Large intestine (tissue), 3 donors: ENCODE measurements around the gene SLC13A5. TPM values are rescaled to one million over a fixed set of nuclear protein-coding genes. Genes with fewer than 3 reads are reported as not detected.

Experiments used
- DNase-seq, 2 donors: peaks; one replicate each; pipeline versions ENCODE4 v3.0.0 to v3.0.0-alpha.2; 2013
- H3K27ac ChIP-seq: one replicate; pipeline ENCODE4 v1.5.1; 2013; ENCODE audit warnings: low read length
- H3K27me3 ChIP-seq: 2 replicates; pipeline ENCODE4 v1.6.1; 2013; ENCODE audit warnings: low read length; ENCODE audit not compliant: control insufficient read depth, insufficient read depth
- H3K36me3 ChIP-seq: 2 replicates; pipeline ENCODE4 v1.6.1; 2013; ENCODE audit warnings: low read length; ENCODE audit not compliant: control insufficient read depth, insufficient read depth
- H3K4me1 ChIP-seq: one replicate; pipeline ENCODE4 v1.6.1; 2013; ENCODE audit warnings: low read length; ENCODE audit not compliant: control insufficient read depth, insufficient read depth
- H3K4me3 ChIP-seq: one replicate; pipeline ENCODE4 v1.5.1; 2013; ENCODE audit warnings: low read length
- H3K9me3 ChIP-seq: one replicate; pipeline ENCODE4 v1.6.1; 2013; ENCODE audit warnings: mild to moderate bottlenecking, low read depth, low read length, moderate library complexity; ENCODE audit not compliant: control insufficient read depth
- WGBS: methylation state at CpG from one replicate; pipeline ENCODE4 v1.1.5; 2013; ENCODE audit warnings: low lambda C conversion rate; ENCODE audit not compliant: insufficient coverage; 5-methylcytosine and 5-hydroxymethylcytosine counted together
- polyA plus RNA-seq: library from polyadenylated mRNA; unstranded; fragments of 120-200 nt; gene quantifications from one replicate; pipeline ENCODE4 v1.2.1, GENCODE V29; 2013

Gene SLC13A5
- polyA plus RNA-seq, 1 donor: 1.9 TPM

DNA sequence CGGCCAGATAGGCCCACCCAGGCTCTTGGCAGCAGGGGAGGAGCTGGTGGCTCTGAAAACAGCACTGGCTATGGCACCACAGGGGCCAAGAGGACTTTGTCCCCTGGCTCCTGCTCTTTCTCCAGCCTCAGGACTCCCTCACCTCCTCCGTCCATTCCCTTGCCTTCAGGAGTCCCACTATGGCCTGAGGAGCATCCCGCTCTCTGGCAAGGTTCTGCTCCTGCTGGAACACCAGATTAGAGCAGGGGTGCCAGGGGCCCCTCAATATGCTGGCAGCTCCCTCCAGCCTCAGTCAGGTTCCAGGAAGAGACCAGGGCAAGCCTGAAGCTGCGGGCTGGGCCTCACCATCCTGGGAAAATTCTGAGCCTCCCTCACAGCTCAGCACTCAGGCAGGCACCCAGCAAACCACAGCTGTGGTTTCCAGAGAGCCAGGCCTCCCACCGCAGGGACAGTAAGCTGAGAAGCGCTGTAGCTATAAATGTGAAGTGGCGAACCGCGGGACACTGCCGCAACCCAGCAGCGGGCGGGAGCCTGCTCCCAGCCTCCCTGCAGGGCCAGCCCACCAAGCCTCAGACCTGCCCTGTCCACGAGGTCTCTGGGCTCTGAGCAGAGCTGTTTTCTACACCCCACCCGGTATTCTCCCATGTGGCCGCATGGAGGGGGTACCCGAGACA is 35.9 kb downstream of the SLC13A5 start:
- H3K4me1 ChIP-seq: peaks cover 10% of the 10 kb centered on the region
- peaks cover 8% of the 10 kb centered on the region for H3K27me3 ChIP-seq
- no peak overlapping the region for H3K4me3 ChIP-seq
- no peaks in the 10 kb centered on the region for H3K36me3 ChIP-seq
- no peak for DNase-seq
- H3K27ac ChIP-seq: no peak overlapping the region
- WGBS: no CpG with 5 or more reads among the region's 16 CpGs
- H3K9me3 ChIP-seq: no peaks in the 10 kb centered on the region

DNA sequence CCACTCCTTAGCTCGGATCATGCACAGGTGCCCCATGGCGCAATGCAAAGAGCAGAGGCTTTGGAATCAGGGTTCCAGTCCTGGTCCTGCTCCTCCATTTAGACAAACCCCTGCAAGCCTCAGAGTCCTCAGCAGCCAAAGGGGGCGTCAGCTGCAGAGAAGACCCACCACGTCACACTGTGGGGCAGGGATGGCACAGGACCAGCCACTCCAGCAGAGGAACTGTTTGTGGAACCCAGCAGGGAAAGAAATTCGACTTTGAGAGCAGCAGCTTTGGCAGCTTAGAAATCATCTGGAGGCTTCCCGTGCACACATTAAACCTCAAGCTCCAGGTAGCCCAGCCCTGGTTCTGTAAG is 36.4 kb downstream of the SLC13A5 start:
- no peak overlapping the region for H3K4me3 ChIP-seq
- peaks cover 8% of the 10 kb centered on the region for H3K27me3 ChIP-seq
- no CpG with 5 or more reads among the region's 6 CpGs for WGBS
- H3K9me3 ChIP-seq: no peaks in the 10 kb centered on the region
- H3K27ac ChIP-seq: no peak overlapping the region
- no peak for DNase-seq
- H3K36me3 ChIP-seq: no peaks in the 10 kb centered on the region
- peaks cover 10% of the 10 kb centered on the region for H3K4me1 ChIP-seq

DNA sequence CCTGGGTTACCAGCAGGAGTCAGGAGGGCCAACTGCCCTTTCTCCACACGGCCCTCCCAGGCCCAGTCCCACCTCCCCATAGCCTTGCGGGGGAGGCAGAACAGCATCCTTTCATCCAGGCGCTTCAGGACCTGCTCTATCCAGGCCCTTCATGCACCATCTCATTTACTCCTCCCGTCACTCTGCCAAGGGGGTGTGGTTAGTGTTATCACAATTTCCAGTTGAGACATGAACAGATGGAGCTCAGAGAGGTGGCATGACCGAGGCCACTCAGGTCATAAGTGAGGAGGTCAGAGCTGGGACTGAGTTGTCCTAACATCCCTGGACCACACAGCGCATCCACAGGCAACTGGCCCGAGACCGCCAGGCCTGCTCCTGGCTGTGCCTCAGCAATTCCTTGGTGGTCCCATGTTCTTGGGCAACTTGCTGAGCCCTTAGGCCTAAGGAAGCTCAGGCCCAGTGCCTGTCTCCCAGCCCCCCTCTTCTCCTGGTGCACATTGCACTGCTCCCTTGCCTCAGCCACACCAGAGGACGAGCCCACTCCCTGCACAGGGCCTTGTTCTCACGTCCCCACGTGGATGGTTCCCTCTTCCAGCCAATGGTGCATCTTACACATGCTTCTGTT is 37.9 kb downstream of the SLC13A5 start:
- H3K36me3 ChIP-seq: no peaks in the 10 kb centered on the region
- H3K27ac ChIP-seq: no peak overlapping the region
- peaks cover 8% of the 10 kb centered on the region for H3K27me3 ChIP-seq
- no peak overlapping the region for H3K4me3 ChIP-seq
- H3K4me1 ChIP-seq: peaks cover 3% of the 10 kb centered on the region
- DNase-seq: no peak
- H3K9me3 ChIP-seq: no peaks in the 10 kb centered on the region
- WGBS: no CpG with 5 or more reads among the region's 11 CpGs

- Histone ChIP-seq H3K4me3 (no peak overlapping the region), H3K36me3 (no peaks in the 10 kb centered on the region), H3K4me1 (peaks cover 3% of the 10 kb centered on the region), H3K27me3 (peaks cover 8% of the 10 kb centered on the region), H3K27ac (no peak overlapping the region), H3K9me3 (no peaks in the 10 kb centered on the region)
- no CpG with 5 or more reads among the region's 13 CpGs for WGBS
- no peak for DNase-seq
These were observed 38.6 kb downstream of the SLC13A5 start for GRCh38 chr17:6674586-6674985.

DNA sequence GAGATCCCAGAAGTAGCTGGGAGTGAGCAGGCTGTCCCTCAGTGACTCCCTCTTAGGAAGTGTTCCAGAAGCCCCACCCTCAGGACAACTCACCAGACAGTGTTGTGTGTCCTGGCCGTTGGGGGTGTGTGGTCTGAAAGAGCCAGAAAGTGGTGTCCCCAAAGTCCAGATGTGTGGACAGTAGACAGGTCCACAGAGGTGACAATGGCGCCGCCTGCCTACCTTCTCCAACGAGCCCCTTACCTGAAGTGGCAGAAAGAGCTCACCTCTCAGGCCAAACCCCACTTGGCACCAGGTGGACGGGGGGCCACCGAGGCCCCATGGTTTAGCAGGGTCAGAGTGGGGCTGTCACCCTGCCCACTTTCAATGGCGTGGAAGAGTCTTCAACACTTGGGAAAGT is 41.7 kb downstream of the SLC13A5 start:
- DNase-seq: no peak
- WGBS: no CpG with 5 or more reads among the region's 7 CpGs
- no peaks in the 10 kb centered on the region for H3K27me3 ChIP-seq
- H3K27ac ChIP-seq: no peak overlapping the region
- H3K4me1 ChIP-seq: no peaks in the 10 kb centered on the region
- no peak overlapping the region for H3K4me3 ChIP-seq
- H3K36me3 ChIP-seq: no peaks in the 10 kb centered on the region
- H3K9me3 ChIP-seq: no peaks in the 10 kb centered on the region

DNA sequence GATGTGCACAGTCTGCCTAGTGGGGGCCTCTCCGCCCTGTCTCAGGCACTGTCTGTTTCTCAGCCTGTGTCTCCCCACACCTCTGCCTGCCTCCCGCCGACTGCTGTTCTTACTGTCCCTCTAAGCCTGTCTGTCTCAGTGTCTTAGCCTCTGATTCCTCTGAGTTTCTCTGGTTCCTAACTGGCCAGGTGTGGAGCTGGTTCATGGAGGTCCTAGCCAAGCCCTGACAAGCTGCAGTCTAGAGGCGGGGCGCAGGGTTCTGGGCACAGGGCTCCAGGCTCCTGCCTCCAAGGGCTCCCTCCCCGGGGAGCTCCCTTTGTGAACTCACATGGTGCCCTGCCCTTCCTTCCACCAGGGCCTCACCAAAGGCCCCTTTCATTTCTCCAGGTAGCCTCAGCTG is 42.2 kb downstream of the SLC13A5 start:
- H3K4me3 ChIP-seq: no peak overlapping the region
- H3K4me1 ChIP-seq: no peaks in the 10 kb centered on the region
- no peak overlapping the region for H3K27ac ChIP-seq
- no peaks in the 10 kb centered on the region for H3K36me3 ChIP-seq
- H3K27me3 ChIP-seq: no peaks in the 10 kb centered on the region
- DNase-seq: no peak
- no CpG with 5 or more reads among the region's 6 CpGs for WGBS
- no peaks in the 10 kb centered on the region for H3K9me3 ChIP-seq

DNA sequence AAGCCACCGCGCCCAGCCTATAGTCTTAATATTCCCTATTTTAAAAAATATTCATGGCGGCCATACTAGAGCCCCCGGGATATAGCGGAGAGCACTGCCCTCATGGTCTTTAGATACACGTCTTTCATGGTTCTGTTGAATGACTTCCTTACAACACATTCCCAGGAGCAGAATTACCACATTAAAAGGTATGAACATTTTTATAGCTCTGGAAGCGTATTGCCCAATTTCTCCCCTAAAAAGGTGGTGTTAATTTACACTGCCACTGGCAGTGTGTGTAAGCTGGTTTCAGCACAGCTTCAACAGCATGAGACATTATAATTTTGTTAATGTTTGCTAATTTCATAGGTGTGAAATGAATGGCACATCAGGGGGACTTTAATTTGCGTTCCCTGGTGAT is 42.6 kb downstream of the SLC13A5 start:
- H3K4me3 ChIP-seq: no peak overlapping the region
- no peaks in the 10 kb centered on the region for H3K27me3 ChIP-seq
- no peak for DNase-seq
- 93% methylated on average over 3 of the region's 8 CpGs for WGBS
- H3K36me3 ChIP-seq: no peaks in the 10 kb centered on the region
- no peak overlapping the region for H3K27ac ChIP-seq
- no peaks in the 10 kb centered on the region for H3K9me3 ChIP-seq
- no peaks in the 10 kb centered on the region for H3K4me1 ChIP-seq

GRCh38 chr17:6669479-6670212 is 43.5 kb downstream of the SLC13A5 start:
- H3K9me3 ChIP-seq: no peaks in the 10 kb centered on the region
- H3K27ac ChIP-seq: no peak overlapping the region
- no peaks in the 10 kb centered on the region for H3K4me1 ChIP-seq
- no peak for DNase-seq
- no peaks in the 10 kb centered on the region for H3K36me3 ChIP-seq
- no peak overlapping the region for H3K4me3 ChIP-seq
- WGBS: no CpG with 5 or more reads among the region's 10 CpGs
- no peaks in the 10 kb centered on the region for H3K27me3 ChIP-seq

- Histone ChIP-seq H3K4me1 (no peaks in the 10 kb centered on the region), H3K9me3 (no peaks in the 10 kb centered on the region), H3K27me3 (no peaks in the 10 kb centered on the region), H3K36me3 (no peaks in the 10 kb centered on the region), H3K4me3 (no peak overlapping the region), H3K27ac (no peak overlapping the region)
- 94% methylated on average over 3 of the region's 14 CpGs for WGBS
- DNase-seq: no peak
These were observed 44.3 kb downstream of the SLC13A5 start for GRCh38 chr17:6668727-6669425.

DNA sequence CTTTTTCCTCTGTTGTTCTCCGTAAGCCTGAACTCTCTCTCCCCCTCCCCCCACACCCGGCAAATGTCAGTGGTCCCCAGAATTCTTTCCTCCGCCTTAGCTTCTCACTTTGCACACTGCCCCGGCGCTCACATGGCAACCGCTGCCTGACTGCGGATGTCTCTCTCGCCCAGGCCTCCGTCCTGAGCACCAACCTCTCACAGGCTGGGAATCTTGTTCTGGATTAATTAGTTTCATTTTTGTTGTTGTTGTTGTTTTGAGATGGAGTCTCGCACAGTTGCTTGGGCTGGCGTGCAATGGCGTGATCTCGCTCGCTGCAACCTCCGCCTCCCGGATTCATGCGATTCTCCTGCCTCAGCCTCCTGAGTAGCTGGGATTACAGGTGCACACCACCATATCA is 45.0 kb downstream of the SLC13A5 start:
- no peaks in the 10 kb centered on the region for H3K27me3 ChIP-seq
- no peaks in the 10 kb centered on the region for H3K36me3 ChIP-seq
- WGBS: 94% methylated on average over 3 of the region's 17 CpGs
- no peak for DNase-seq
- no peaks in the 10 kb centered on the region for H3K4me1 ChIP-seq
- no peak overlapping the region for H3K4me3 ChIP-seq
- H3K27ac ChIP-seq: no peak overlapping the region
- H3K9me3 ChIP-seq: no peaks in the 10 kb centered on the region
